Measurements from ENCODE around the gene ROCK2. TPM values are rescaled to one million over a fixed set of nuclear protein-coding genes. Genes with fewer than 3 reads are reported as not detected.
A peak's percentile ranks its signal among the peaks of the same experiment; 100 is the strongest.

Gene ROCK2
- total and polyA plus RNA-seq, 2 of the 13 experiments (the other 11 are each of a cell fraction or from before 2014, with no cell fraction given), result 38.1 to 119 TPM

GRCh38 chr2:11354363-11355154 lies 10.1 kb upstream of the ROCK2 start (continued):
- TF ChIP-seq ZNF503 (CRISPR knock-in tag; IDR thresholded peaks at IDR 0.05) (peak; percentile 99), SKI (IDR thresholded peaks at IDR 0.05; ENCODE audit: partially characterized antibody) (peak; percentile 95), TRIM22 (IDR thresholded peaks at IDR 0.05) (no peak), ZKSCAN1 (IDR thresholded peaks at IDR 0.05; ENCODE audit: low read length) (peak; percentile 79), SNAI1 (CRISPR knock-in tag; IDR thresholded peaks at IDR 0.05; ENCODE audit: borderline replicate concordance) (peak; percentile 83; the same call in 1 of the 2 replicates), ZNF570 (CRISPR knock-in tag; IDR thresholded peaks at IDR 0.05; ENCODE audit: borderline replicate concordance) (no peak), ZNF703 (CRISPR knock-in tag; IDR thresholded peaks at IDR 0.05; ENCODE audit: borderline replicate concordance) (peak; percentile 92; the same call in 1 of the 2 replicates), MLX (CRISPR knock-in tag; IDR thresholded peaks at IDR 0.05) (peak; percentile 99), NR2F2 (IDR thresholded peaks at IDR 0.05; ENCODE audit: borderline replicate concordance, low read depth) (peak; percentile 96), ZFP36L1 (CRISPR knock-in tag; IDR thresholded peaks at IDR 0.05) (peak; percentile 99), TOE1 (CRISPR knock-in tag; IDR thresholded peaks at IDR 0.05) (peak; percentile 84), ZNF850 (CRISPR knock-in tag; conservative IDR thresholded peaks at IDR 0.05) (no peak), HNF4A (CRISPR knock-in tag; IDR thresholded peaks at IDR 0.05) (peak; percentile 97), ZNF264 (CRISPR knock-in tag; IDR thresholded peaks at IDR 0.05) (peak; percentile 89), ZNF792 (CRISPR knock-in tag; IDR thresholded peaks at IDR 0.05) (peak; percentile 98), TIGD3 (CRISPR knock-in tag; IDR thresholded peaks at IDR 0.05; ENCODE audit: borderline replicate concordance) (no peak), XRCC5 (optimal IDR thresholded peaks at IDR 0.05; ENCODE audit: low read length) (peak; percentile 91), MBNL3 (CRISPR knock-in tag; conservative IDR thresholded peaks at IDR 0.05) (no peak), ZNF260 (CRISPR knock-in tag; IDR thresholded peaks at IDR 0.05; ENCODE audit: borderline replicate concordance, low read depth) (no peak), ZNF775 (CRISPR knock-in tag; IDR thresholded peaks at IDR 0.05; ENCODE audit: borderline replicate concordance) (no peak), CBX5 (CRISPR knock-in tag; IDR thresholded peaks at IDR 0.05; ENCODE audit: borderline replicate concordance) (peak; percentile 99), XBP1 (CRISPR knock-in tag; IDR thresholded peaks at IDR 0.05) (no peak; the same call in 1 of the 2 replicates), ZNF605 (CRISPR knock-in tag; IDR thresholded peaks at IDR 0.05) (peak; percentile 86), IRF2 (CRISPR knock-in tag; IDR thresholded peaks at IDR 0.05) (peak; percentile 98), ASH2L (IDR thresholded peaks at IDR 0.05; ENCODE audit: insufficient read length, low read depth, low read length) (peak; percentile 88), EEA1 (CRISPR knock-in tag; IDR thresholded peaks at IDR 0.05; ENCODE audit: borderline replicate concordance) (no peak), FOXK1 (CRISPR knock-in tag; IDR thresholded peaks at IDR 0.05; ENCODE audit: borderline replicate concordance, low read depth) (peak; percentile 98)

All from HepG2 (cell line).